HL-60 (cell line): ENCODE measurements around the gene SIGLEC14.

Source experiments
- GABPA ChIP-seq: IDR thresholded peaks from 2 replicates; pipeline ENCODE4 v1.6.1; 2012; ENCODE audit warnings: low read depth
- POLR2AphosphoS5 ChIP-seq: IDR thresholded peaks from 2 replicates; pipeline ENCODE4 v1.6.1; 2012; ENCODE audit warnings: low read depth
- REST ChIP-seq: IDR thresholded peaks from 2 replicates; pipeline ENCODE4 v1.6.1; 2012; ENCODE audit warnings: low read depth; ENCODE audit not compliant: insufficient replicate concordance
- SPI1 ChIP-seq: IDR thresholded peaks from 2 replicates; pipeline ENCODE4 v1.6.1; 2012; ENCODE audit warnings: low read depth, mild to moderate bottlenecking, borderline replicate concordance
- TF ChIP-seq, protein P1 (sequence below): IDR thresholded peaks from one replicate; pipeline ENCODE4 v1.5.1; 2011; ENCODE audit warnings: low read length, control low read depth, inconsistent platforms; ENCODE audit not compliant: insufficient read depth

DNA sequence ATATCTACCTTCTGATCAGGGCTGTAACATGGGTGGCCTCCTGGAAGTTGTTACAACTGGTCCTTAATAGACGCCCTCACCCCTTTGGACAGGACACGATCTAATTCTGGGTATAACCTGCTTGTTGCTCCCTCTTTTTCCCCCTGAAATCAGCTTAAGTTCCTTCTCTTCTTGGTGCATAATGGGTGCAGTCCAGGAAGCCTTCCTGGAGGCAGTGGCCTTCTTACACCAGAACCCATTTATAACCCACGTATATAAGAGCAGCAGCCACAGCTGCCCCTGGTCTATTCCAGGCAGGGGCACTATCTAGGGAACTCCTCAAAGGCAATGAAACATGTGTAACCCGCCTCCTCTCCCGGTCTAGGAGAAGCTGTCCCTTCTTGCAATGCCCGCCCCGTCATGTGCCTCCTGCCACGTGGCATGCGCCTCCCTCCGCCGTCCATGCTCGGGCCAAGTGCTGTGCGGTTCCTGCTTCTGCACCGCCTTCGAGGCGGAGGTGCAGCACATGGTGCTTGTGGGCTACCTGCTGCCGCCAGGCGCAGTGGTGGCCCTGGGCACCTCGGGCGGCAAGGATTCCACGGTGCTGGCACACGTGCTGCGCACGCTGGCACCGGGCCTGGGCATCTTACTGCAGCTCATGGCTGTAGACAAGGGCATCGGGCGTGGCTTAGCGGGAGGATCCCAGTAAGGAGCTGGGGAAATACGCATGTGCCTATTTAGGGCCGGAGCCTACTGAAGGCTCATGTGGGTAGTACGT lies 48.3 kb downstream of the SIGLEC14 start:
- TF ChIP-seq, protein P1, sequence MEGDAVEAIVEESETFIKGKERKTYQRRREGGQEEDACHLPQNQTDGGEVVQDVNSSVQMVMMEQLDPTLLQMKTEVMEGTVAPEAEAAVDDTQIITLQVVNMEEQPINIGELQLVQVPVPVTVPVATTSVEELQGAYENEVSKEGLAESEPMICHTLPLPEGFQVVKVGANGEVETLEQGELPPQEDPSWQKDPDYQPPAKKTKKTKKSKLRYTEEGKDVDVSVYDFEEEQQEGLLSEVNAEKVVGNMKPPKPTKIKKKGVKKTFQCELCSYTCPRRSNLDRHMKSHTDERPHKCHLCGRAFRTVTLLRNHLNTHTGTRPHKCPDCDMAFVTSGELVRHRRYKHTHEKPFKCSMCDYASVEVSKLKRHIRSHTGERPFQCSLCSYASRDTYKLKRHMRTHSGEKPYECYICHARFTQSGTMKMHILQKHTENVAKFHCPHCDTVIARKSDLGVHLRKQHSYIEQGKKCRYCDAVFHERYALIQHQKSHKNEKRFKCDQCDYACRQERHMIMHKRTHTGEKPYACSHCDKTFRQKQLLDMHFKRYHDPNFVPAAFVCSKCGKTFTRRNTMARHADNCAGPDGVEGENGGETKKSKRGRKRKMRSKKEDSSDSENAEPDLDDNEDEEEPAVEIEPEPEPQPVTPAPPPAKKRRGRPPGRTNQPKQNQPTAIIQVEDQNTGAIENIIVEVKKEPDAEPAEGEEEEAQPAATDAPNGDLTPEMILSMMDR = no peak
- TF ChIP-seq POLR2AphosphoS5 (no peak), REST (no peak), GABPA (no peak), SPI1 (no peak)
